ENCODE measurements around the gene RPL3. TPM values are rescaled to one million over a fixed set of nuclear protein-coding genes. Genes with fewer than 3 reads are reported as not detected.

Gene RPL3
- total RNA-seq, 1 experiment from 2014 or later: 2,830 TPM

- Histone ChIP-seq H3K27me3 (ENCODE audit: insufficient read depth, low read length) (no peaks in the 10 kb centered on the region), H2AK5ac (ENCODE audit: insufficient read length, low read length) (no peak overlapping the region), H3K27ac (ENCODE audit: insufficient read length, low read depth, low read length) (no peak overlapping the region), H3K4ac (ENCODE audit: low read depth, low read length) (no peak overlapping the region), H3K9me3 (ENCODE audit: control insufficient read depth, low read depth, low read length) (no peaks in the 10 kb centered on the region), H2BK15ac (ENCODE audit: low read depth, low read length) (no peak overlapping the region), H2AFZ (ENCODE audit: low read length) (no peak overlapping the region), H4K8ac (replicated peaks; ENCODE audit: insufficient read length, low read depth, low read length) (no peak overlapping the region), H4K20me1 (ENCODE audit: control insufficient read depth, insufficient read depth, insufficient read length) (no peaks in the 10 kb centered on the region), H3T11ph (ENCODE audit: low read length) (no peak overlapping the region), H3K18ac (ENCODE audit: insufficient read length, low read depth, low read length) (no peak overlapping the region), H3K4me1 (ENCODE audit: insufficient read depth, low read length) (no peaks in the 10 kb centered on the region; the same call in 1 of the 2 replicates), H3K79me1 (ENCODE audit: insufficient read depth, low read depth, low read length, poor library complexity, severe bottlenecking) (no peaks in the 10 kb centered on the region), H3K4me2 (ENCODE audit: insufficient read depth, insufficient read length, low read length) (no peak overlapping the region), H2BK120ac (ENCODE audit: low read depth, low read length, poor library complexity, severe bottlenecking) (no peak overlapping the region), H2BK12ac (ENCODE audit: insufficient read length, low read depth, low read length) (no peak overlapping the region), H3K23ac (ENCODE audit: insufficient read length, low read depth, low read length) (no peak overlapping the region), H3K79me2 (ENCODE audit: insufficient read depth, low read length) (no peaks in the 10 kb centered on the region), H4K5ac (ENCODE audit: insufficient read length, low read depth, low read length) (no peak overlapping the region), H2BK20ac (ENCODE audit: low read depth, low read length, poor library complexity, severe bottlenecking) (no peak overlapping the region), H3K56ac (ENCODE audit: insufficient read length, low read depth, low read length) (no peak overlapping the region), H3K9ac (ENCODE audit: extremely low read depth, insufficient read length, low read length) (no peak overlapping the region), H4K91ac (ENCODE audit: insufficient read length, low read depth, low read length) (no peak overlapping the region), H3K14ac (ENCODE audit: insufficient read depth, low read length) (no peak overlapping the region), H3K23me2 (ENCODE audit: insufficient read length, low read depth, low read length, poor library complexity, severe bottlenecking) (no peaks in the 10 kb centered on the region), H2BK5ac (ENCODE audit: insufficient read length, low read length) (no peak overlapping the region)
- Mint-ChIP-seq H3K9me3 (no peaks in the 10 kb centered on the region; a peak in 1 of 5 replicates), H3K27ac (no peak overlapping the region), H3K27me3 (ENCODE audit: low read depth) (peaks cover 5% of the 10 kb centered on the region), H3K4me3 (no peak overlapping the region), H3K4me1 (peaks cover 23 to 43% of the 10 kb centered on the region in 2 experiments), H3K36me3 (ENCODE audit: insufficient read depth in 1 of 3, low read depth in 3 of 3) (no peaks in the 10 kb centered on the region)
- WGBS (ENCODE audit: extremely low coverage, insufficient read length, low lambda C conversion rate): no CpG with 5 or more reads among the region's 15 CpGs
- no peak for DNase-seq
- TF ChIP-seq CTCF (conservative IDR thresholded peaks at IDR 0.05): no peak
Measured at GRCh38 chr22:39293766-39294368, 25.6 kb downstream of the RPL3 start.
